ENCODE measurements around the gene PRMT3.

The PRMT3 gene

DNA sequence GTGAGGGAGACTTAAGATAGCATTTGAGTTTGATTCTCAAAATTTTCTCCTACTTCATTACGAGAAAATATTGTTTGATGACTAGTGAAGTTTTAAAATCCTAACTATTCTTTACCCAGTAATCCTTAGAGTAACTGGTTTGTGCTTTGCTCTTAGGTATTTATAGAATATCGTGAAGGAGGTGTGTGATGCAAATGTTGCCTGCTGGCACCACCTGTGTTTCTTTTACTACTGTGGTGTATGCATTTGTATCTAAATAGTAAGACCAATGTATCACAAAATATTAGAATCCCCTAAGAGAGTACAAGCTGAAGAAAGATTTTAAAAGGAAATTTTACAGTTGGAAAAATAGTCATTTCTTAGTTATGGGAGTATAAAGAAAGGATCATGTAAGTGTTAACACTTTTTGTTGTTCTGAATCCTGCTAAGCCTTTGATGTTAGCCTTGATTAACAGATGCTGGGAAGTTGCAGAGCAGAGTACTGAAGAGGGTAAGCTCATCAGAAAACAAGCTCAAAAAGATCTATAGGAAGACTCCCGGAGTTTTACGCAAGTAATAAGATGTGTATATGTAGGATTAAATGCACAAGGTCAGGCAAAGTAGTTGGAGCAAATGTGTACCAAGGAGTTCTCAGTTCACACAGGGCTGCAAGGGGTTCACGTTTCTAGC lies 109.7 kb downstream of the PRMT3 start:
- Histone ChIP-seq H3K4me1 (ENCODE audit: low read length) (no peaks in the 10 kb centered on the region), H4K20me1 (ENCODE audit: insufficient read depth, low read length) (no peaks in the 10 kb centered on the region), H3K9ac (ENCODE audit: low read length) (no peak overlapping the region), H3F3A (ENCODE audit: insufficient read depth, low read length) (no peaks in the 10 kb centered on the region), H3K36me3 (replicated peaks; ENCODE audit: insufficient read depth, low read length) (no peaks in the 10 kb centered on the region), H3K27ac (ENCODE audit: low read length) (no peak overlapping the region), H3K27me3 (replicated peaks; ENCODE audit: insufficient read depth, low read length) (no peaks in the 10 kb centered on the region), H3K9me3 (replicated peaks; ENCODE audit: insufficient read depth, low read length) (no peaks in the 10 kb centered on the region), H3K4me2 (ENCODE audit: low read depth, low read length) (no peak overlapping the region), H3K79me2 (ENCODE audit: low read length) (no peaks in the 10 kb centered on the region), H3K4me3 (ENCODE audit: low read length) (no peak overlapping the region), H2AFZ (ENCODE audit: low read length) (no peak overlapping the region), H3K9me2 (replicated peaks; ENCODE audit: insufficient read depth, low read length) (no peaks in the 10 kb centered on the region)
- TF ChIP-seq EZH2phosphoT487 (IDR thresholded peaks at IDR 0.05; ENCODE audit: low read length) (no peak), EZH2 (optimal IDR thresholded peaks at IDR 0.05; ENCODE audit: low read depth, low read length) (no peak), CTCF (IDR thresholded peaks at IDR 0.05; ENCODE audit: low read length) (no peak)
- DNase-seq = no peak

GRCh38 chr11:20501252-20501651 lies 113.7 kb downstream of the PRMT3 start:
- Histone ChIP-seq H3K9me3 (replicated peaks; ENCODE audit: insufficient read depth, low read length) (no peaks in the 10 kb centered on the region), H4K20me1 (ENCODE audit: insufficient read depth, low read length) (no peaks in the 10 kb centered on the region), H2AFZ (ENCODE audit: low read length) (no peak overlapping the region), H3F3A (ENCODE audit: insufficient read depth, low read length) (no peaks in the 10 kb centered on the region), H3K9ac (ENCODE audit: low read length) (no peak overlapping the region), H3K36me3 (replicated peaks; ENCODE audit: insufficient read depth, low read length) (no peaks in the 10 kb centered on the region), H3K4me2 (ENCODE audit: low read depth, low read length) (no peak overlapping the region), H3K4me1 (ENCODE audit: low read length) (no peaks in the 10 kb centered on the region), H3K79me2 (ENCODE audit: low read length) (no peaks in the 10 kb centered on the region), H3K27ac (ENCODE audit: low read length) (no peak overlapping the region), H3K4me3 (ENCODE audit: low read length) (no peak overlapping the region), H3K27me3 (replicated peaks; ENCODE audit: insufficient read depth, low read length) (no peaks in the 10 kb centered on the region), H3K9me2 (replicated peaks; ENCODE audit: insufficient read depth, low read length) (no peaks in the 10 kb centered on the region)
- TF ChIP-seq EZH2 (optimal IDR thresholded peaks at IDR 0.05; ENCODE audit: low read depth, low read length) = no peak
- no peak for TF ChIP-seq CTCF (IDR thresholded peaks at IDR 0.05; ENCODE audit: low read length)
- no peak for TF ChIP-seq EZH2phosphoT487 (IDR thresholded peaks at IDR 0.05; ENCODE audit: low read length)
- no peak for DNase-seq

DNA sequence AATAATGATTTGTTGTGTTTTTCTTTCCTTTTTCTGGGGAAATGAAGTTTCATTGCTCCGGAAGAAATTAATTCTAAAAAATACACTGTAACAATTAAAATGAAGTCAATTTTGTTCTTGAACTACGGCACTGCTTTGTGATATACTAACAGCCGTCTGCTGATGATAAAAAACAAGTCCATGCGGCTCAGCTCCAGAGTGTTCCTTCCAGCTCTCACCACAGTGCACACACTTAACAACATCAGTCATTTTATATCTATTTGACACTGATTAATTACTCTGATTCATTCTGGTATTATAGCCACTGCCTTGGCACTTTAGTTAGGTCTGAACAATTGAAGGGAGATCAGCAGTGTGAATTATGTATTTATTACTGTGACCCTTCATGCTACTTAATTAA lies 114.5 kb downstream of the PRMT3 start:
- H4K20me1 ChIP-seq (ENCODE audit: insufficient read depth, low read length) = no peaks in the 10 kb centered on the region
- TF ChIP-seq EZH2 (optimal IDR thresholded peaks at IDR 0.05; ENCODE audit: low read depth, low read length) (no peak), EZH2phosphoT487 (IDR thresholded peaks at IDR 0.05; ENCODE audit: low read length) (no peak), CTCF (IDR thresholded peaks at IDR 0.05; ENCODE audit: low read length) (no peak)
- H3K4me1 ChIP-seq (ENCODE audit: low read length) = no peaks in the 10 kb centered on the region
- H2AFZ ChIP-seq (ENCODE audit: low read length) = no peak overlapping the region
- no peak overlapping the region for H3K27ac ChIP-seq (ENCODE audit: low read length)
- no peaks in the 10 kb centered on the region for H3K36me3 ChIP-seq (replicated peaks; ENCODE audit: insufficient read depth, low read length)
- no peaks in the 10 kb centered on the region for H3K79me2 ChIP-seq (ENCODE audit: low read length)
- no peaks in the 10 kb centered on the region for H3K27me3 ChIP-seq (replicated peaks; ENCODE audit: insufficient read depth, low read length)
- no peak overlapping the region for H3K4me3 ChIP-seq (ENCODE audit: low read length)
- no peaks in the 10 kb centered on the region for H3K9me3 ChIP-seq (replicated peaks; ENCODE audit: insufficient read depth, low read length)
- H3K9ac ChIP-seq (ENCODE audit: low read length) = no peak overlapping the region
- DNase-seq = no peak
- no peaks in the 10 kb centered on the region for H3K9me2 ChIP-seq (replicated peaks; ENCODE audit: insufficient read depth, low read length)
- H3F3A ChIP-seq (ENCODE audit: insufficient read depth, low read length) = no peaks in the 10 kb centered on the region
- no peak overlapping the region for H3K4me2 ChIP-seq (ENCODE audit: low read depth, low read length)
